NCI-H128 (cell line): ENCODE measurements around the gene GLUL.
"Not testable (repeated sequence)": the region's sequence is repeated elsewhere in the genome, so short reads cannot be mapped to it uniquely, and the experiment has no call there.

ENCODE experiments used
- DNase-seq: peaks from one replicate; lab custom pipeline; 2025; ENCODE audit not compliant: unreplicated experiment; lab: John Stamatoyannopoulos, UW

Gene GLUL

DNA sequence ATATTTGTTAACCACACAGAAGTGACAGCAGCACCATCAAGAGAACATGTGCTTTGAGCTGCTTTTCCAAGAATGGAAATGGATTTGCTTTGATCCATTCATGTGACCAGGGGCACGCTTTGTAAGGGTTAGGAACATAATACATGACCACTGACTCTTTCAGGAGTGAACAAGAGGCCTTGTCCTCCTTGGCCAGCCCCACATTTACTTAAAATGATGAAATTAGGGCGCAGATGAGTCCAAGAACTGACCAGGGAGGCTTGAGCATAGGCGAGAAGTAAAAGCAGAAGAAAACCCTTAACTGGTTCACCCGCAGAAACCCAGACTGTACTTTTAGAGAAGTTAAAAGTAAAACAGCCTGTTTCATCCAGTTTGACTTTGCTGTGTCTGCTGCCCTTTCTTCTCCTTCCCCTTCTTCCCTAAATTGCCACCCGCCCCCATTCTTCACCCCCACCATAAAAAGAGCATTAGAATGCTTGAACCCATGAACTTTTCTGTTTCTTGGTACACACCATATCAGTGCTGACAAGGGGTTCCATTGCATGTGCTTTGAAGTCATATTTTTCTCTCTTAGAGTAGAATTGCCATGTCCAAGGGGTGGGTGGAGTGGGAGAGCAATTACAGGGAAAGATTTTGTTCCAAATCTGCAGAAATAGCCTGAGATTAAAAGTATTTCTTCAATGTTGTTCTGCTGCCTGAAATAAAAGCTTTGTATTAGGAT lies 2.6 kb upstream of the GLUL start:
- DNase-seq: no peak

DNA sequence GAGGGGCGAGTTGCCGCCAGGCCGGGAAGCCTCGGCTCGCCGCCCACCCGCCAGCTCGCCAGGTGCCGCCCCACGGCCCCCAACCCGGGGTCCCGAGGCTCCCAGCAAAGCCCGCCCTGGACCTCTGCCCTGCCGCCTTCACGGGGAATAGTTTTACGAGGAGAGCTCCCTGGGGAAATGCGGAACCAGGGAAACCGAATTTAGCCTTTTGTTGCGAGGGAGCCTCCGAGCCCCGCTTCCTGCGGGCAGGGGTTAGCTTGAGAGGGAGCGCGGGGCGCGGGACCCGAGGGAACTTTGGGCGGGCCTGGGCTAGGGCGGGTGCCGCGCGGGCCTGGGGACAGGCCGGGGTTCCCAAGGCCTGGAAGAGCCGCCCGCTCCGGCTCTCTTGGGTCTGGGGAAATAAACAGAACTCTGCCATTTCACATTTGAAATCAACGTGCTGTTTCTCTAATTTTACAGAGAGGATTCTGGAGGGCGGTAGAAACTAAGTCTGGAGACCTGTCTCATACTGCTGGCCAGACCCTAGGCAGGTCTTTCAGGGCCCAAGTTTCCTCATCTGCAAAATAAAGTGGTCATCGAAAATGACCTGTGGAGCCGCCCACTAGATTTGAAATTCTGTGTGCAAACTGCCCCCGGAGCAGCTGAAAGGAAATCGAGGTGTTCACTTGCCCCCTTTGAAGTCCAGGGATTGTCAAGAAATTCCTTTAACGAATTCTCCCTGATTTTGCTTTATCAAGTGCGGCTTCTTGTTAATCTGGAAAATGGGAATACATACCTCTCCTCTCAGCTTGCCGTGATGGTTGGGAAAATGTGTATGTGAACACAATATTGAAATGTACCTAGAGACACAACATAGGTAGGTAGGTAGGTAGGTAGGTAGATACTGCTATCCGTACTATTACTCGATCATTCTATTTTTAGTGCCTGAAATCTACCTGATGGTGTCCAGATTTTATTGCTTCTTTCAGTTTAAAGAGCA lies 749 bp upstream of the GLUL start:
- DNase-seq: peak; percentile 67

DNA sequence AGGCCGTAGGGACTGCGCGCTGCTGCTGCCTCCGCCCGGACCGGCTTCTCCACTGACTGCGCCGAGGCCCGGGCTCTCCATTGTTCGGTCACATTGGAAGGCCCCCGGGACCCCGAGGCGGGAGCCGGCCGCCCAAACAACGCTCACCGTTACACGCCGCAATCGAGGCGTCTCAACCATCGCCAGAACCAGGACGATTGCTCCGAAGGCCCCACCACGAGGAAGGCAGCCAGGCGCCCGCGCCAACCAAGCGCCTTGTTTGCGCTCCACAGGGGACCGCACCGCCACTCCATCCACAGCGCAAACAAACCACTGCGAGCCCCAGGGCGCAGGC lies 595 bp downstream of the GLUL start:
- no peak for DNase-seq

DNA sequence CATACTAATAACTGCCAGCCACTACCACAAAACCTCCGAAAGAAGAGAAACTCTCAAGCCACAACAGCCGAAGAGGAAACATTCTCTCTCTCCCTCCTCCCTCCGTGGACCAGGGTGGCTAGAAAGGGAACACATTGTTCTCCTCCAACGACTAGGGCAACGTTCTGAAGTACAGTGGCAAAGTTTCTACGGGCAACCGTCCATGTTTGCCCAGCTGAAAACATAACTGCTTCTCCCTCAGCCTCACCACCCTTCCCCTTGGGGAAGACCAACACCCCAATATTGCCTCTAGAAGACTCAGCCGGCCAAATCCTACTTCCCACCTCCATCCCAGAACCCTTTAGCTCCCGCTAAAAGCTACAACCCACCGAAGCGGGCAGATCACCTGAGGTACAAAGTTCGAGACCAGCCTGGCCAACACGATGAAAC lies 2.0 kb downstream of the GLUL start:
- DNase-seq: no peak

DNA sequence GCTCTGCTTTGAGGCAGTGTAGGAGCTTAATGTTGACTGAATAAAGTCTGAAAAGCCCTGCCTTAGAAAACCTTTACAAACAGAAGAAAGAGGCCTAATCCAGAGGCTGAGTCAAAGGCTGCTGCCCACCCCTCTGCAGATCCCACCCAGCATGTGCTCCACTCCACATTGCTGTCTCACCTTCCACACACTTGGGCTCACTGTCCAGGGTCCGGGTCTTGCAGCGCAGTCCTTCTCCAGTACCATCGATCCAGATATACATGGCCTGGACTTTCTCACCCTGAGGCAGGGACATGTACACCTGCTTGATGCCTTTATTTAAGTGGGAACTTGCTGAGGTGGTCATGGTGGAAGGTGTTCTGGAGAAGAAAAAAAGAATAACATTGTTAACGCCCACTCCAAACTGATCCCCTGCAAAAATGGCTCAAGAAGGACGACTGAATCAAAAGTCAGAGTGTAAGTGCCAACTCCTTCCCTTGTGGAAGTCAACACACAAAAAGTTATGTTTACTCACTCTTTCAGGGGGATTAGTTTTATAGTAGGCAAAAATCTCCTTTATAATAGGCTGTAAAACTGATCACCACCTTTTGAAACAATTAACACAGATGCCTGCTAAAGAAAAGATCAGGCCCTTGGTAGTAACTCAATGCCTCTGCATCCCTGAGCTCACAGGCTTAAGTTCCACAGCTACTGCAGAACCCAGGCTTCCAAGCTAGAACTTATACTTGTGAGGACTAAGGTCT lies 3.0 kb downstream of the GLUL start:
- no peak for DNase-seq

DNA sequence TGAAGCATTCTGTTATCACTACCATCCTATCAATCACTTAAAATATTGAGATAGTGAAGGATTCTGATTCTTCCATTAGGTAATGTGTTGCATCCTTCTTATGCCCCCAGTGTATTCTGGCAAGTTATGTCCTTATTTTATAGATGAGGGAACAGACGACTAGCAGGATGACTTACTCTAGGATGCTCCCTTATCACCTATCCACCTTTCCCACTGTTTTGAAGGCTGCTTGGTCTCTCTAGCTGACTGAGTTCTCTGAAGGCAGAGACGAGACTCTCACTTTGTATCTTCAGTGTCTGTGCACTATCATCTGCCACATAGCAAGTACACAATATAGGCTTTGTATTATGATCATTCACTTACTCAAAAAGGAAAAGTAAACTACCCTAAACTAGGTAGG lies 4.0 kb downstream of the GLUL start:
- no peak for DNase-seq

DNA sequence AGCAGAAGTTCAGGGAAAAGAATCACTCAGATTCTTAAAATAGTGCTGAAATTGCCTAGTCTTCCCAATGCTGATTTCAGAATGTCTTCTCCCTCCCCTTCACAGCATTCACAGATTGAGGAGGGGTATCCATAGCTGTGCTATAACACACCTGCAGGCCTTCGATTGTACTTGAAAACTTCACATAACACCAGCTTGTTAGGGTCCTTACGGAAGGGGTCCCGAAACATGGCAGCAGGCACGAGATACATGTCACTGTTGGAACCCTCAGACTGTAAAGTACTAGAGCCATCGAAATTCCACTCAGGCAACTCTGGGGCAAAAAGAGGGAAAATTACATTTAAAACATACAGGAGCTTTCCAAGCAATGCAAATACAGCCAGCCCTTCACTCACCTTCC lies 4.6 kb downstream of the GLUL start:
- DNase-seq: no peak

DNA sequence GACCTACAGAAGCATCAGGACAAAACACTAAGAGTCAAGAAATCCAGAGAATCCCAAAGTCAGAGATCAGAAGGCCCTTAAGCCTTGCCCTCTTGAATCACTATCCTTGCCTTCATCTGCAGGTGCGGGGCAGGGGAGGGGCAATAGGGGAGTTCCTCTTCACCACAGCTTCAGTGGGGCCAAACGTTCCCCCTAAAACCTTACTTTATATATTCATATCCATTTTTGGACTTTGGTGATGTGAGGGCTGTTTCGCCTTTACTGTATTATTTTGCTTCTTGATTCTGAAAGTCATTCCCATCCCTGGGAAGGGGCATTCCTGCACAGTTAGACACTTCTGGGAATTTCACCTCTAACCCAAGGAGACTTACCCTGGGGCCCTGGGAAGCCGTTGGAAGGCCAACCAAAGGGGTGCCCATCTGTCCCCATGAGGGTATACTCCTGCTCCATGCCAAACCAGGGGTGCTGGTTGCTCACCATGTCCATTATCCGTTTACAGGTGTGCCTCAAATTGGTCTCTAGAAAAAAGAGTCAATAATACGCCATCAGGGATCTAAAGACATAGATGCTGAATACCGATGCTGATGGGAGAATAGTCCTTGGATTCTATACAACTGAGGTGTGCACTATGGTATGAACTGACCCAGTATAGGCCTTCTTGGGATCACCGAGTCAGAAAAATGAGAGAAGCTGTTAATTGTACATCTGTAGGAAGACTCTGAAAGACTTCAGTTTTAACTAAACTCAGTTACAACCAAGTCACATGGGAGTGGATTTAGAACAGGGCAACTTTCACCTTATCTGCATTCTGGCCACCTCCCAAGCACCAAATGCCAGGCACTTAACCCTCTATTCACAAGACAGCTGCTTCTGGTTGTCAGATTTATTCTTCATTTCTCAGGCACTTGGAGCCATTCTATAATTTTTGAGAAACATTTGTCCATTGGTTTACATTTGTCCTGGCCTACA lies 5.4 kb downstream of the GLUL start:
- DNase-seq: no peak

DNA sequence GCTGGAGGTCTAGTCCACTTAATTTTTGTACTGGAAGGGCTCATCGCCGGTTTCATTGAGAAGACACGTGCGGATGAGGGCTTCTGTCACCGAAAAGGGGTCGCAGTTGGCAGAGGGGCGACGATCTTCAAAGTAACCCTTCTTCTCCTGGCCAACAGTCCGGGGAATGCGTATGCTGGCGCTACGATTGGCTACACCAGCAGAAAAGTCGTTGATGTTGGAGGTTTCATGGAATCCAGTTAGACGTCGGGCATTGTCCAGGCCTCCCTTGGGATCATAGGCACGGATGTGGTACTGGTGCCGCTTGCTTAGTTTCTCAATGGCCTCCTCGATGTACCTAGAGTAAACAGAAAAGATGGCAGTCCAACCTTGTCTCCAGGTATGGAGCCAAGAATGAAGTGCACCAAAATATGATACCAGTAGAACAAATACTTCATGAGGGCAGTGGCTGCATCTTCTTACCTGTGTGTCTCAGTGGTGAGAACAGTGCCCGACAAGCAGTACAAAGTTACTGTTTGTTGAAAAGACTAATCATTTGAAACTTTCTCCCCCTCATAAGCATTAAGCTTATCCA lies 7.1 kb downstream of the GLUL start:
- DNase-seq: no peak

DNA sequence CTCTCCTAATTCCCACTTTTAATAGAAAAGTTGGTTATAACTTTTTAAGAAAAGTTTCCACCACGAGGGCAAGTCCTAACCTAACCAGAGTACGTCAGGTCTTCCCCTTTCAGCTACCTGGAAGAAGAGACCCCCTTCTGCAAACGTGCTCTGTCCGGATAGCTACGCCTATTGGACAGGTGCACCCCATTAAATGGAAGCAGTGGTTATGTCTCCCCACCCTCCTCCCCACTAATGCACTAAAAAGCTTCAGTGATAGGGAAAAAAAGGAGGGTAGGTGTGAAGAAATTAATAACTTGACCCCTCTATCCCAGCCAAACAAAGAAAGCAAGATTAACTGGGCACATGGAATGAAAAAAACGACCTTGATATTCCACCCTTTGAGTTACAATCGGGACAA lies 7.7 kb downstream of the GLUL start:
- DNase-seq: no peak

DNA sequence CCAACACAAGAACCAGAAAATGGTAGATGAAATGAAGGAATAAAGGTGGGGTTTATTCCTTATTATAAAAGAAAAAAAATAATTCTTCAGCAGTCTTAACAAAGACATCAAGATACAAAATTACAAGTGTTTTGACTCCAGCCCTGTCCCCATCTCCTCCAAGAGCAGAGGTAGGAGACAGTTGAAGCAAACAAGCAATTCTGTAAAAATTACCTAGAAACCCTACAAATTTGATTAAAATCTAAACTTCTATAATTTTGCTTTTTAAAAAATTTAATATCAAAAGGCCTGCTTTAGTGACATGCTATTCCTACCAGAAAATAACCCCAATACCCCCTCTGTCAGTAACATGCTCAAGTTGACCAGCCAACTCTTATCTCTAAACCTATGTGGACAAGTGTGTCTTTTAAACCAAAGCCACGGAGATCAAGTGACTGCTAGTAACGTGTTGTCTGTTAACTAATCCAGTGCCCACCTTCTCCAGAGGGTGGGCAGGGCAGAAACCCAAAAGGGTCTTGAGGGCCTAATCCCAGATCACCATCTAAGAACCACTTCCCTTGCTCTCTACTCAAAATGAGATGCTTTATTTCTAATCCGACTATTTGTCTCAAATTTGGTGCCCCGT lies 8.4 kb downstream of the GLUL start:
- no peak for DNase-seq

DNA sequence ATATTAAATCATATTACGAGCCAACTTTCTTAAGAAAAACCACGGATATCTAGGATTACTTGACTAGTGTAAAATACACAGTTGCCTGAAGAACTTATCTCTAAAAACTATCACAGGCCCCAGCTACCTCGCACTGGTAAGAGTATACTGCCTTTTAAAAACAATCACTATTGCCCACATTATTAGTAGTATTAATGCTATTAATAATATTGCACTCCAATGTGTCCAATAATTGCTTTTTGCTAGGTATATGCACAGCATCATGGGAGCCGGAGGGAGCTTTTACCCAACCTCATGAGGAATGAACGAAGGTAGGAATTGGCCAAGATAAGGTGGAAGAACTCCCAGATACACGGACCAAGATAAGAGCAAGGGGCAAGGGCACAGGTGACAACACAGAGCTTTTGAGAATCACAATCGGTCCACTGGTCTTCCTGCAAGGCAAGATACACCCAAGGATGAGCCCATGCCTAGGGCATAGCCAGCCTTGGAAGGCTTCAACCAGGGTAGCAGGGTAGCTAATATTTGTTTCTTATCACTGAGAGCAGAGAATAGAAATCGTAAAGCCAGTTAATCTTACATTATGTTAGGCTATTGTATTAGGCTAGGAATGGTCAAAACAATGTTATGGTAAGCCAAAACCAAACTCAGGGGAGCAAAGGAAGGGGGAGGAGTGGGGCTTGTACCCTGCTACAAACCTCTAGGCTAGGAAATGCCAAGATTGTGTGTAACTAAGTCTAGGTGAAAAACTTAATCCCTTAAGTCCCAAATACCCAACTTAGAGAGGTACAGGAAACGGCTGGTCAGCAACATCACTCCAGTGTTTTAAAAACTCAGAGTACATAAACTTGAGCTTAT lies 9.4 kb downstream of the GLUL start:
- no peak for DNase-seq

DNA sequence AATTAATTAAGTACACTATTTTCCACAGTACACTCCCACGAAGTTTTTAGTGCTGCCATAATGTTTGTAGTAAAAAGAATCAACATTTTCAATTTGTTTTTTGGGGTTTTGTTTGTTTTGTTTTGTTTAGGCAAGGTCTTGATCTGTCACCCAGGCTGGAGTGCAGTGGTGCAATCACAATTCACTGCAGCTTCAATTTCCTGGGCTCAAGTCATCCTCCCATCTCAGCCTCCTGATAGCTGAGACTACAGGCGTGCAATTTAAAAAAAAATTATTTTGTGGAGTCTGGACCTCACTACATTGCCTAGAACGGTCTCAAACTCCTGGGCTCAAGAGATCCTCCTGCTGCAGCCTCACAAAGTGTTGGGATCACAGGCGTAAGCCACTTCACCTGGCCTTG lies 11.4 kb downstream of the GLUL start:
- no peak for DNase-seq

DNA sequence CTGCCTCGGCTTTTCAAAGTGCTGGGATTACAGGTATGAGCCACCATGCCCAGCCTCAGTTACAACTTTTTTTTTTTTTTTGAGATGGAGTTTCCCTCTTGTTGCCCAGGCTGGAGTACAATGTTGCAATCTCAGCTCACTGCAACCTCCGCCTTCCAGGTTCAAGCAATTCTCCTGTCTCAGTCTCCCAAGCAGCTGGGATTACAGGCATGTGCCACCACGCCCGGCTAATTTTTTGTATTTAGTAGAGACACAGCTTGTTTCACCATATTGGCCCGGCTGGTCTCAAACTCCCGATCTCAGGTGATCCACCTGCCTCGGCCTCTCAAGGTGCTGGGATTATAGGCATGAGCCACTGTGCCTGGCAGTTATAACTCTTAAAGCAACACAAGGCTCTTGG lies 11.8 kb downstream of the GLUL start:
- not testable (repeated sequence) for DNase-seq

DNA sequence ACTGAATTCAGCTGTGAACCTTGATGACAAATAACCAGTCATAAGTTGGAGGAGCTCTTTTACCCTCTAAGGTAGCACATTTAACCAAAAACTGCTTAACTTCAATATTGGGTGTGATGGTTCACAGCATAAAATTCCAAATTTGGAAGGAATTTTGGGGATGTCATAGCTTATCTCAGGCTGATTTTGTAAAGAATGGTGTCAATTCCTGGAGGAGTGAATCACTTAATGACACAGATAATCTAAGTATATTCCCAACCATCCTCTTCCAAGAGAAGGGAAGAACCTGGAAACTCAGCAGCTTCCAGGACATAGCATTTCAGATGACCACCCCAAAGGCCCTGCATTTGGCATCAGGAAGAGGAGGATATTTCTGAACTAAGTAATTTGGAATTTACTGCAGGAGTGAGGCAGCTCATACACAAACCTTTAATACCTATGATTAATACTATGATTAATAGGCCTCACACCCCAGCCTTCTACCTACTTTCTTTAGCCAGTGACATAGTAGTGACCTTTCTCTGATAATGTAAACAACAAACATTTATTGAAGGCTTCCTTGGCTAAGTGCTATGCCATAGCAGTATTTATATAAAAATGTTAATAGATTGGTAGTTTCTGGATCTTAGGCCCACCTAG lies 14.5 kb downstream of the GLUL start:
- no peak for DNase-seq

DNA sequence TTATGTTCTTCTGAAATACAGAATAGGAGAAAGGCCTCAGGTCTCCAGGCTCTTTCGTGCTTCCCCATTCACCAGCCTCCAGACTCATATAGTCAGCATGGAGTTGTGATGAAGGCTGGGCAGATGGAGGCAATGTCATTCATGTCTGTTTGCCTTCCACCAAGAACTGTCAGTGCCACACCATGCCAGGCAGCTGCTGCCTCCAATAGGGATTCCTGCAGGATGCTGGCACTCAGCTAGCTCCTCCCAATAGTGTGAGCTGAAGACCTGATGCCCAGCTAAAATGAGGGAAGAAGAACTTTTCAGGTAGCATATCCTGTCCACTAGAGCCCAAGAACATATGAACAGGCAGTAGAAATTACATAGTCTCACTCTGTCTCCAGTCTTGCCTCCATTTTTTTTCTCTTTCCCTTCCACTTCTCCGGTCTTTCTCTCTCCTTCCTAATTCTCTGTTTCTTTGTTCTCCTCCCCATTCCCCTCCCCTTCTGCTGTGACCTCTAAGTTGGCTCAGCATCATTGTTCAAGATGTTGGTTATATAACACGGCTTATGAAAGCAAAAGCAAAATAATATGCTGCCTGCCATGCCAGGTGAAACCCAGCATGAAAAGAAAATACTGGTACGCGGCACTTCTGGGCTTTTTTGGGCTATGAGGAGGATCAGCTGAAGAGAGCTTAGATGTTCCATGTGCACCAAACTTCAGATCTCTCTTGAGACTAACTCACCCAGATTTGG lies 17.3 kb downstream of the GLUL start:
- DNase-seq: no peak

DNA sequence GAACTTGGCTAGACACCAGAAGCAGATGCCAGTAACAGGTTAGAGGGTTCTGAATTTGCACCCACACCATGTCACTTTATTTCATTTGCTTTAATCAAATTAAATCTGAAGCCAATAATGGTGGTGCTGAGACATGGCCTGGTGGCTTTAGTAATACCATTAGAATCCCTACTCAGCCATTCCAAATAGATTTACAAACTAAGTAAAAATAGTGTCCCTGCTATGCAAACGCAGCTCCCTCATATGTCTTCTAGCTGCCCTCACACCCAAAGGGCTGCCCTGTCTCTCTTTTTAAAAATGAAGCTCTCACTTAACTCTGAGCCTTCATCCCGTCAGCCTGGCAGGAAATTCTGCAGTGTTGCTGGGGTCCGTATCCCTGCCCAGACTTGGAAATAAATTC lies 21.1 kb downstream of the GLUL start:
- DNase-seq: no peak

DNA sequence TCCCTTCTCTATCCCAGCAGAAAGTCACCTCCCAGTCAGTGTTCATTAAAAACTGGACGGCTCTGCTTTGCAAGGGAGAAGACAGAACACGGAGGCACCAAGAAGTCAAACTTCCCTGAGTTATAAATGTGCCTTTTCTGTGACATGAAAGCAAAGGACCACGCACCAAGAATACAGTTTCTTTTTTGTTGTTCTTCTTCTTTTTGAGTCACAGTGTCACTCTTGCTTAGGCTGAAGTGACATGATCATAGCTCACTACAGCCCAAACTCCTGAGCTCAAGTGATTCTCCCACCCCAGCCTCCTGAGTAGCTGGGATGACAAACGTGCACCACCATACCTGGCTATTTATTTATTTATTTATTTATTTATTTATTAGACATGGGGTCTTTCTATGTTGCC lies 22.7 kb downstream of the GLUL start:
- DNase-seq: no peak
